ENCODE measurements around the gene POLR2F. TPM values are rescaled to one million over a fixed set of nuclear protein-coding genes. Genes with fewer than 3 reads are reported as not detected.
A peak's percentile ranks its signal among the peaks of the same experiment; 100 is the strongest.

The POLR2F gene
- 10 to 100 TPM; 69.2 to 95.9 (median 88.4) TPM for total RNA-seq
- 100 to 1,000 TPM; 215 to 280 (median 238) TPM for polyA plus RNA-seq
- long read RNA-seq, donor 1, transcript POLR2F-205 (5 exons, 2,106 nt) = major isoform, 32 of 39 reads
- long read RNA-seq, donor 1, partial matches to known transcripts = 3 of 39 reads
- long read RNA-seq, donor 1, other reads (novel, unspliced or antisense) = 4 of 39 reads
- long read RNA-seq, donor 2, transcript POLR2F-205 (5 exons, 2,106 nt) = major isoform, 22 of 32 reads
- long read RNA-seq, donor 2, partial matches to known transcripts = 3 of 32 reads
- long read RNA-seq, donor 2, other reads (novel, unspliced or antisense) = 2 of 32 reads

DNA sequence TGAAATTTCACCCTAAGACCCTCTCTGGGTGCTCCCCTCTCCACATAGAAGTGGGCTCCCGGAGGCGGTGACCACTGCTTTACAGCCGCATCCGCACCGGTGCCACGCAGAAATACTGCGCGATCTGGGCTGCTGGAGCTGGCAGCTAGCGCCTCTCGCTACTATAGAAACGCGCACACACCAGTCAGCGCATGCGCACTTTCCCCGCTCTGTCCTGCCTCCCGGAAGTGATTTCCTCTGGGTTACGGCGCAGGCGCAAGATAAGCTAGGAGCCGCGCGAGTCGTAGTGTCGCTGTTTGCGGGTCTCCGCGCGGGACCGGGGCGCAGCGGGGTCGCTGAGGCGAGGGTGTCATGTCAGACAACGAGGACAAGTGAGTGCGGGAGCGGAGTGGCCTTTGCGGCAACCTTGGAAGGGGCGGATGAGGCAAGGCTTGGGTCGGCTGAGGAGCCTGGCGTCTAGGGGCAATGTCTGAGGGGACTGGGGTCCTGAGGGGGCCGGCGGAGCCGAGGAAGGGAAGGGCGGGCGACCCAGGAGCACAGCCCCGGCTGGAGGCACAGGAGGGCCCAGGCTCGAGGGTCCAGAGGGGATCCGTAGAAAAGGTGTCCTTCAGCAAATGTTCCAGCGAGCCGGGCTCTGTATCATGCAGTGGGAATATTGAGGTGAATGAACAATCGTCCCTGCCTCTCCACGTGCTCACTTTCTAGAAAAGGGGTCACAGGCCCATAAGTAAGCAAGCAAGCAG is at the start of gene POLR2F, which contains the start of gene C22orf23:
POLR2F (plus strand) TSS at position 263 of the 743 bp plus-strand sequence; CDS start at position 352, 89 bp downstream.
C22orf23 (minus strand) TSS at position 165 of the 743 bp plus-strand sequence. CDS start 452 bp downstream, outside the sequence.
- ATAC-seq = peak; percentile 92 to 98 (median 96)
- Histone ChIP-seq H3K27me3 (ENCODE audit: insufficient read depth in 3 of 3, low read length in 2 of 3) (no peaks in the 10 kb centered on the region), H3K9me3 (no peaks in the 10 kb centered on the region), H3K36me3 (ENCODE audit: insufficient read depth in 1 of 2, low read depth in 1 of 2) (peaks cover 0 to 22% of the 10 kb centered on the region in 2 donors), H3K4me1 (peaks cover 22% of the 10 kb centered on the region), H3K27ac (peak within 1 kb of the TSS; percentile 81), H3K4me3 (peak within 1 kb of the TSS; percentile 99)
- 0 to 1% (median 0%) methylated on average over 52 of the region's 52 CpGs for WGBS, 3 donors
- intact Hi-C loops (cut with DNase I) = no loop called here
- DNase-seq = peak; percentile 96 to 99
- TF ChIP-seq, protein P1, sequence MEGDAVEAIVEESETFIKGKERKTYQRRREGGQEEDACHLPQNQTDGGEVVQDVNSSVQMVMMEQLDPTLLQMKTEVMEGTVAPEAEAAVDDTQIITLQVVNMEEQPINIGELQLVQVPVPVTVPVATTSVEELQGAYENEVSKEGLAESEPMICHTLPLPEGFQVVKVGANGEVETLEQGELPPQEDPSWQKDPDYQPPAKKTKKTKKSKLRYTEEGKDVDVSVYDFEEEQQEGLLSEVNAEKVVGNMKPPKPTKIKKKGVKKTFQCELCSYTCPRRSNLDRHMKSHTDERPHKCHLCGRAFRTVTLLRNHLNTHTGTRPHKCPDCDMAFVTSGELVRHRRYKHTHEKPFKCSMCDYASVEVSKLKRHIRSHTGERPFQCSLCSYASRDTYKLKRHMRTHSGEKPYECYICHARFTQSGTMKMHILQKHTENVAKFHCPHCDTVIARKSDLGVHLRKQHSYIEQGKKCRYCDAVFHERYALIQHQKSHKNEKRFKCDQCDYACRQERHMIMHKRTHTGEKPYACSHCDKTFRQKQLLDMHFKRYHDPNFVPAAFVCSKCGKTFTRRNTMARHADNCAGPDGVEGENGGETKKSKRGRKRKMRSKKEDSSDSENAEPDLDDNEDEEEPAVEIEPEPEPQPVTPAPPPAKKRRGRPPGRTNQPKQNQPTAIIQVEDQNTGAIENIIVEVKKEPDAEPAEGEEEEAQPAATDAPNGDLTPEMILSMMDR (IDR thresholded peaks at IDR 0.05) = no peak

DNA sequence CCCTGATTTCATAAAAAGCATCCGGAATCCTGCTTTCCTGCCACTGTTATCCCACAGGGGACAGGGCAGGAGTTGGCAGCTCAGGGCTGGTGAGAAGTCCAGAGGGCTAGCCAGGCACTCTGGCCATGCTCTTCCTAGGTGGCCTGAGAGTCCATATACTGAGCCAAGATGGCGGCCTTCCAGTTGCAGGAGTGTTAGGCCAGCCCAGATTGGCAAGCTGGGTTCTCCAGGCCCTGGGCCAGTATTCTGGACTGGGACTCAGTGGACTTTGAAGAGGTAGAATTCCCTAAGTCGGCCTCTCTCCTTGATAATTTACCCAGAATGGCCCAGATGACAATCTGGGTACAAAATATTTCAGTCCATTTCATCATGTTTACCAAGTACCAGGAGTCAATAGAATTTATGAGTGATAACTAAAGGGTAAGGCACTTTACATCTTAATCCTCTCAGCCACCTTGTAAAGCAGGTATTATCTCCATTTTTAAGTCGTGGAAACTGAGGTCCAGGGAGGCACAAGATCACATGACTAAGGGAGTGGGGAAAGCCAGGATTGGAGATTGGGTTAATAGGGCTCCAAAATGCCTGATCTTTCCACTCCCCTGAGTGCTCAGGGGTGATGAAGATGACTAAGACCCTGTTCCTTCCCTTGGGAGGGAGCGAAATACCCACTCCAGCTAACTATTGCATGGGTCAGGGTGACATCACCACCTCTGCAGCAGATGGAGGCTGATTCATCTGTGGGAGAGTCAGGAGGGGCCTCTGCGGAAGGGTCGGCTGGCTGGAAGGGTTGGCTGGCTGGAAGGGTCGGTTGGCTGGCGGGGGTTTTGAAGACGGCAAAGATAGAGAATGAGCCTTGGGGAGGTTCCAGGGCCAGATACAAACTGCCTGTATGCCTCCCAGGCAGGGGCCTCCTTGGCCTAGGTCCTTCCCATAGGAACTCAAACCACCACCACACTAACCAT is 48.6 kb upstream of the POLR2F start:
- 55 to 63% (median 57%) methylated on average over 10 of the region's 10 CpGs for WGBS, 3 donors
- ATAC-seq = peak; percentile 69 to 80 (median 71)
- Histone ChIP-seq H3K27ac (peak overlapping the region; percentile 81), H3K36me3 (ENCODE audit: insufficient read depth in 1 of 2, low read depth in 1 of 2) (no peaks in the 10 kb centered on the region), H3K9me3 (no peaks in the 10 kb centered on the region), H3K4me3 (no peak overlapping the region), H3K27me3 (ENCODE audit: insufficient read depth in 3 of 3, low read length in 2 of 3) (no peaks in the 10 kb centered on the region), H3K4me1 (peaks cover 13% of the 10 kb centered on the region)
- peak; percentile 61 to 75 for DNase-seq
- intact Hi-C loops (cut with DNase I) = no loop called here
- TF ChIP-seq, protein P1 (IDR thresholded peaks at IDR 0.05) = no peak

DNA sequence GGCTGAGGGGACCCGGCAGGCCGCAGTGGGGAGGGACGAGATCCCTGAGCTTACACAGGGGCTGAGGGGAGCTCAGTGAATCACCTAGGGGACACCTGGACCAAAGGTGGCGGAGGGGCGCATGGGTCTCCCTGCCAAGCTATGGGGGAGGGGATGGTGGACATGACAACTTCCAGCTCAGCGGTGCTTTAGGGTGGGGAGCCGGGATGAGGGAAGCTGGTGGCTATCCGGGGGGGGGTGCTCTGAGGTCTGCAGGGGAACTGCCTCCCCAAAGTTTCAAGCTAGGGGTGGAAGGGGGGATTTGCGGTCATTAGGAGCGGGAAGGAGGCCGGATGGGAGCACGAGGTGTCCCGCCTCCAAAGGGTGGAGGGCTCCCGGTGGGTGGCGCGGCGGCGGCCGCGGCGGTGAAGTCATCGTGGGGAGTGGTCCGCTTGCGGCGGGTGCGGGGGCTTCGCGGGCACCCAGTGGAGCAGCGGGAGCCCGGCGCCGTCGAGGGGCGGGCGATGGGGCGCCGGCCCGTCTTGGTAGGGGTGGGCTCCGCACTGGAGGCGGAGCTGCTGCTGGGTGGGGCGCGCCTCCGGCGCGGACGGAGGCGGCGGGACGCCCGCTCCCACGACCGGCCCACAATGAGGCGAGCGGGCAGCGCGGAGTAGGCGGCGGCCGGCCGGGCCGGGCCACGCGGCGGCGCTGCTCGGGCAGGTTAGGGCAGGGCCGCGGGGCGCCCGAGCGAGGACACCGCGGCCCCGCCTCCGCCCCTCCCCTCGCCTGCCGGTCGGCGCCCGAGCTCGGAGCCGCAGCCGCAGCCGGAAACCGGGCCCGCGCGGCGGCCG is 47.8 kb upstream of the POLR2F start, which contains the start of gene MICALL1:
MICALL1 (plus strand) TSS at position 764 of the 830 bp plus-strand sequence. CDS start 126 bp downstream, outside the sequence.
- ATAC-seq (peak; percentile 82 to 89 (median 84)), DNase-seq (peak; percentile 78 to 83)
- peaks cover 17% of the 10 kb centered on the region for H3K4me1 ChIP-seq
- intact Hi-C loops (cut with DNase I) = loop anchor here in 1 of 2 donors (2.0 kb wide), 1 partner anchor 27 kb away; no protein-coding TSS in a partner anchor
- H3K27ac ChIP-seq = peak within 1 kb of the TSS; percentile 81
- H3K36me3 ChIP-seq (ENCODE audit: insufficient read depth in 1 of 2, low read depth in 1 of 2) = no peaks in the 10 kb centered on the region
- 5 to 21% (median 16%) methylated on average over 29 to 90 of the region's 90 CpGs for WGBS, 3 donors
- peak within 1 kb of the TSS; percentile 71 for H3K4me3 ChIP-seq
- H3K9me3 ChIP-seq = no peaks in the 10 kb centered on the region
- TF ChIP-seq, protein P1 (IDR thresholded peaks at IDR 0.05) = peak; percentile 35
- H3K27me3 ChIP-seq (ENCODE audit: insufficient read depth in 3 of 3, low read length in 2 of 3) = no peaks in the 10 kb centered on the region
